Activated effector memory CD4-positive, alpha-beta T cell treated with Interleukin-2 at 50 U/mL for 16 hours (primary cell): ENCODE measurements around the gene SLC2A13.
"Not testable (repeated sequence)": the region's sequence is repeated elsewhere in the genome, so short reads cannot be mapped to it uniquely, and the experiment has no call there.

ENCODE experiments used
- DNase-seq: peaks from one replicate; pipeline ENCODE4 v3.0.0-alpha.2; 2020

Gene SLC2A13

DNA sequence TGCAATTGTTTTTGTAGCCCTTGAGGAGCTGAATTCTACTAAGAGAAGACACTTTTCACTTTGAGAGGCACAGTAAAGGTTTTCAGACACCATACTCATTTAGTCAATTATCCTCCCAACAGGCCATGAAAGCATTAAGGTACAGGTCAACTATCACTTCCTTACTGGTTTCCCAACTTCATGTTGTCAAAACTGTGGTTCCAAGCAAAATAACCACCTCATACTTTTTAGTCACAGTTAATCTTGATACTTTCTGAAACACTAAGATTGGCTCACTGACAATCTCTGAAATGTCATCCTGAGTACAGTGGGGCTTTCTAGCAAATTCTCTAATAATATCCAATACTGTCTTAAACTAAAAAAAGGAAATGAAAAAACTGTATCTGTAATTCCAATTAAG is 71.7 kb downstream of the SLC2A13 start:
- no peak for DNase-seq

DNA sequence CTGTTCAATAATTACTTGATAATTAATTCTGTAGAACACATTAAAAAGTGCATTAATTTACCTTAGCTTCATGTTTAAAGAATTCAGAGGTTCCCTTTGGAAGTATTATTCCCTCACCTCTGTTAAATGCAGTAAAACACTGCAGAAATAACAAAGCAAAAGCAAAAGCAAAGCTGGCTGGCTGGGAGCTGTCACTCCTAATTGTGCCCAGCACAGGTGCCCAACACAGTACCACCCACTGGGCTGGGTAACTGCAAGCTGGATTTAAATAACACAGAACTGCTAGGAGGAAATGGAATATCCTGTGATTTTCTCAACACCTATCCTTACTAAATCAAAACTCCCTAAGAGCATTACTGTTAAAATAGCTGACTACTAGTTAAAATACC is 72.6 kb downstream of the SLC2A13 start:
- no peak for DNase-seq

DNA sequence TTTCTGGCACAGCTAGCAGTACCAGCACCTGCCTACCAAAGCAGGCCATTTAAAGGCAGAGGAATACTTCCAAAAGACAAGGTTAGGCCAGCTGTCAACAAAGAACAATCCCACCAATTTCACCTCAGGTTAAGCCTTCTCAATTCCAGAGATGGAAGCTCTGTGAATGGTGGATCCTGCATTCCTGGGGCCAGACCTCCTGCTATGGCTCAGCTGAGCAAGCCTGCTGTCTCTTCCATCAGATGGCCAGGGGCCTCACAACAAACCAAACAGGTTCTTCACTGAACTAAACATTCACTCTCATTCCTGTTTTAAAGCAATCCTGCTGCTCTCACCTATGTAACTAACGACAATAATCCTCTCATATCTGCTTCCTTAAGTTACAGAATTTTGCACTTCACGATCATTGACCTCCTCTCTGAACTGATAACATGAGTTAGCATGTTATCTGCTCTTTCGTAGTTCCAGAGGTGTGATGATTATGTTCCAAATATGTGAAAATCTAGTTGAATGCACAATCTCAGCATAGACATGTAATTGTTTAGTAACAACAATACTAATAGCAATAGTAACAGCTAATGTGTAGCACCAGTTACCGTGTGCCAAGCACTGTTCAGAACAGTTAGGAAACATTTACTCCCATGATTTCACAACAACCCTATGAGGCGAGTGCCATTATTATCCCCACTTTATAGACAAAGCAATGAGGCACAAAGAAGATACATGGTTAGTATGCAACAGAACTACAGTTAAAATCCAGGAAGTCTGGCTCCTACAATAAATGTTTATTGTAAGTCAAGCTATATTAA is 73.2 kb downstream of the SLC2A13 start:
- DNase-seq: no peak

DNA sequence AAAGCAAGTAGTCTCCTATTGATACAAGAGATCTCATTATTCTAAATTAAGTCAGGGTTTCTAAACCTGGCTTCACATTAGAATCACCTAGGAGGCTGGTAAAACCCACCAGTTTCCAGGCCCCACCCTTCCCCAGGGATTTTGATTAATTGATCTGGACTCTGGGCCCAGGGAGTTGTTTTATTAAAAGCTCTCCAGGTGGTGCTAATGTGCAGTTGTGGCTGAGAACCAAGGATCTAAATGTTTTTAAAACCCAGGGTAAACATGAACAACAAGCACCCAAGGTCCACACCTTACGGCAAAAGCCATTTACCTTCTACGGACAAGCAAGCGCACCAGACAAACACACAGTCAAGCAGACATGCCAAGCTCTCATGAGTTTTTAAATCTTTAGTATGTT is 73.9 kb downstream of the SLC2A13 start:
- no peak for DNase-seq

DNA sequence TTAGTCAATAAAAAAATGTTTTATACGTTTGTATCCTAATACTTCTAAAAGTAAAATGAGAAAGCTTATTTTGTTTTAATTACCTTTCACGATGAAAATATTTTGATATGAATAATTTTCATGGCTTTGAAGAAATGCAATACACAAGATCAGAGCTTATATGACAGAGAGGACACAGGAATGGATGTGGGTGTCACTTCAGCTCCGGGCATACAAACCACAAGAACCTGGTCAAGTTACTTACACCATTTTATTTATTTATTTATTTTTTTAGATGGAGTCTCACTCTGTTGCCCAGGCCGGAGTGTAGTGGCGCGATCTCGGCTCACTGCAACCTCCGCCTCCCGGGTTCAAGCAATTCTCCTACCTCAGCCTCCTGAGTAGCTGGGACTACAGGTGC is 74.9 kb downstream of the SLC2A13 start:
- not testable (repeated sequence) for DNase-seq

DNA sequence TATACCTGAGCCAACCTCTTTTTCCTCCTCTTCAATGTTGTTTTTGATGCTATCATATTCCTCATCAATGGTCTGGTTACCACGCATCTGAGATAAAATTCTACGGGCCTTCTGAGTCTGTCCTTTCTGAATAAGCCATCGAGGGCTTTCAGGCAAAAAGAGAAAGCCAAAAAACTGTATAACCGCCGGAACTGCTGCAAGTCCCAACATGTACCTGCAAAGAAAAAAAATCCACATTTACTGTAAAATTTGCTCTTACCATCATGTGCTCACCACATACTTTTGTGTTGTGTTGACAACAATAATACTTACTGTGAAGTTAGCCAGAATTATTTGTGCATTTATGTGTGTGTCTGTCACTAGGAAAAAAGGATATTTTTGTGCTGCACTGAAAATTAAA is 77.6 kb downstream of the SLC2A13 start:
- no peak for DNase-seq

DNA sequence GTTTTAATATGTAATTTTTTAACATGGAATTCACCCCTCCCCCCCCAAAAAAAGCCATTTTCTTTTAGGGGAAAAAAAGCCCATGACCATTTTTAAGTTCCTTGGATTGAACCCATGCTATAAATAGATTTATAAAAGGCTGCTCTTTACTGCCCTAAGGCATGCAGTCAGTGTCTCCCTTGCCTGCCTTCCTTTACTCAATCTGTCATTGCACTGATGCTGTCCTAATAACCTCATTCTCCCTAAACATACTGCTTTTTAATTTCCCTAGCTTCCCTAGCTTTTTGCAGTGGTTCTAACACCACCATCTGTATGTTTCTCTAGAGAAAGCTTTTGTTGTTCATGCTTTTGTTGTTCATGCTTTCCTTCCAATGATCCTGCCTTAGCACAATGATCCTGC is 83.0 kb downstream of the SLC2A13 start:
- no peak for DNase-seq

DNA sequence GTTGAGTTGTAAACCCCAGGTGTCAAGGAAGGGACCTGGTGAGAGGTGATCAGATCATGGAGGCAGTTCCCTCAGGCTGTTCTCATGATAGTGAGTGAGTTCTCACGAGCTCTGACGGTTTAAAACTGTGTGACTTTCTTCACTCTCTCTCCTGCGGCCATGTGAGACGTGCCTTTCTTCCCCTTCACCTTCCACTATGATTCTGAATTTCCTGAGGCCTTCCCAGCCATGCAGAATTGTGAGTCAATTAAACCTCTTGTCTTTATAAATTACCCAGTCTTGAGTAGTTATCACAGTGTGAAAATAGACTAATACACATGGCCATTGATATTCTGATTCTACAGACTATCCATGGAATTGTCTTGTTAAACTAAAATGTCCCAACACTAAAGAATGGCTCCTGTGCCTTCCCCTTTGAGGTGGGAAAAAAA is 85.6 kb downstream of the SLC2A13 start:
- DNase-seq: no peak

DNA sequence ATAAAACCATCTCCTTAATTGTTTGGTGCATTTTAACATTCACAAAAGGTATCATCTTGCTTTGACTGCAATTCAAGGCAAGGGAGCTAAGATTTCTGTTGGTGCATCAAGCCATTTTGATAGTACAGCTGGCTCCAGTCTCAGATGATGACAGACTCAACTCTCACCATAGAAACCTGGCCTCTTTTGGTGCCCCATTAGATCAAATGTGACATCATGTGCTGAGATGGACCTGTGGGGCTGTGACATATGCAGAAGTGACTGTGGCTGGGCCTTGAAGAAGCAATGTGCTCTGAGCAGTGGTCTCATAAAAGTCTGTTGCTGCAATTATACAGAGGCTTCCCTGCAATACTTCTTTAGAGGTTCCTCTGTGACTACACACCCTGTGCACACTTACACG is 88.4 kb downstream of the SLC2A13 start:
- no peak for DNase-seq

DNA sequence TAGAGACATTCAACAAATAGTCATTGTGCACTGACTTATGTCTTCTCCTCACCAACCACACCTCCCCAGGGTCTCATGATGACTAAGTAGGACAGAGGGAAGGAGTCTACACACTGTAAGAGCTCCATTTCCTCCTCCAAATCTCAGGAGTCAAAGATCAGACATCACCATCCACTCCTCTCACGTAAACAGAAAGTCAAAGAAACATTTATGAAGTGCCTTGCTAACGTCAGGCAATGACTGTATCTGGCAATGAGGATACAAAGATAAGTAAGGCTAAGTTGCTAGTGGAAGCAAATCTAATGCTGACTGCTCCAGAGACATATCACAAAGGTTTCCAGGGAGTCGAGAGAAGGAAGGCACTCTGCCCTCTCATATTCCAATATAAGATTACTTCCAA is 88.9 kb downstream of the SLC2A13 start:
- DNase-seq: no peak

DNA sequence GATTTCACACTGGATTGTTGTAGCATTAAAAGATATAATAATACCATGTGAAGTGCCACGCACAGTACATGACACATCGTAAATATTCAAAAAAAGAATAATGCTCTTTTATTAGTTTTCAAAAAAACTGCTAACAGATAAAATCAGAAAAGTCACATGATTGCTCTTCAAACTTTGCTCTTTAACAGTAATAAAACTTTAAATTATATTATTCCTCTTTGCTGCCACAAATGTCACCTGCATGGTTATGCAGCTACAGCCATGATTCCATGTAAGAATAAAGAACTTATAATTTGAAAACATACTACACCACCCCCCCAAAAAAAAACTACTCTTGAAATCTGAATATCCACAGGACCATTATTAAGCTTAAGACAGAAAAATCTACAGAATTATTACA is 90.0 kb downstream of the SLC2A13 start:
- no peak for DNase-seq

DNA sequence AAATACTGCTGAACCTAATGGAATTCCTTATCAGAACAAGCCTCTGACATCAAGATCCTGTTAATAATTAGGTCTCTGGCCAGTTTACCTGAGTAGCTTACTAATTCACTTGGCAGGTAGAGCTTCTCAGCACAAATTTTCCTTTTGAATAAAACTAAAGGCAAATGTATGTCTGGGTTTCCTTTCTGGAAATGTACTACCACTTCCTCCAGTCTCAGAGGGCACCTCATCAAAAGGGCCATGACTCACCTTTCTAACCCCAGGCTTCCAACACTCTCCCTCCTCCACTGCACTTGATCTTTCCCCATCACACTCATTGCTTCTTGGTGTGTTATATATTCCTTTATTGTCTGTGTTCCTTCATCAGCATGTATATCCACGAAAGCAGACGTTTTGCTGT is 90.5 kb downstream of the SLC2A13 start:
- no peak for DNase-seq

DNA sequence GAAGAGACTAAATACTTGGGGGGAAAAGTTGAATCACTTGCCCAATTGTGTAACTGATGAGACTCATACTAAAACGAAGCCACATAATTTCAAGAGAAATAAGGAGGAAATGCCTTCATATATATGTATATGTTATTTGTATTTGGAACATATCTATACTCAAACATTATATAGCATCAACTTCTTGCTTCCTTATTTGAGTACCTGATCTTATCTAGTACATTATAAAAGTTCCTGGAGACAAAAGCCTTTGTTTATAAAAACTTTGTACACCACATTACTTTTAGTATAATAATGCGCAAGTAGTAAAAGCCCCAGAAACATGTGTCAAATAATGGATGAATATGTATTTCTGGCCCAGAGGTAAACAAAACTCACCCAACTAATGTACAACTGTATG is 92.0 kb downstream of the SLC2A13 start:
- no peak for DNase-seq

DNA sequence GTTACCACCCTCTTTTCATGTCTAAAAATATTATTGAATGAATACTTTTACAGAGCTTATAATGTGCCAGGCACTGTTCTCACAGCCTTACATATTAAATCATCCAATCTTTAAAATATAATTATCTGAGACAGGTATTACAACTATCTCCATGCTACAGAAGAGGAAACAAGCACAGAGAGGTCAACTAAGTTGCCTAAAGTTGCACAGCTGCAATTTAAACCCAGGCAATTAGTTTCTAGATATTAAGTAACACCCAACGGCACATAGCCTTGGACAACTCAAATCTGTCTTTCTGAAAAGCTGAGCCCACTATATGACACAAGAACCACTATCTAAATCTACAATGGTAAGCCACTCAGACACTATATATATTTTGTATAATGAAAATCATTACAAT is 92.6 kb downstream of the SLC2A13 start:
- DNase-seq: no peak

DNA sequence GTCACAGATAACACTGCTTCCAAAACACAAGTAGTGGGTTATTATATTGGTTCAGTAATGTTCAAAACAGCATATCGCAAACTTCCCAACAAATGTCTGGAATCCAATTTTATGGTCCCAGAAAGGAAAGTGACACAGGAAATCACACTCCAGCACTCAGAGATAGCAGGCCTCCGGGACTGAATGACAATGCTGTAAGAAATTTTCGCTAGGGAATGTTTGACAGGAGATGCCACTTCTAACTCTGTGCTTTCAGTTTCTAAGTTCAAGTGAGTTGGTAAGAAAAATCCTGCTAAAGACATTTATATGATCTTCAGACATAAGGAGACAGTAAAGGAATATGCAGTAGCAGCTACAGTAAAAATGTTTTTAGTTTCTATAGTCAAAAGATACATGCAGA is 93.2 kb downstream of the SLC2A13 start:
- DNase-seq: no peak

DNA sequence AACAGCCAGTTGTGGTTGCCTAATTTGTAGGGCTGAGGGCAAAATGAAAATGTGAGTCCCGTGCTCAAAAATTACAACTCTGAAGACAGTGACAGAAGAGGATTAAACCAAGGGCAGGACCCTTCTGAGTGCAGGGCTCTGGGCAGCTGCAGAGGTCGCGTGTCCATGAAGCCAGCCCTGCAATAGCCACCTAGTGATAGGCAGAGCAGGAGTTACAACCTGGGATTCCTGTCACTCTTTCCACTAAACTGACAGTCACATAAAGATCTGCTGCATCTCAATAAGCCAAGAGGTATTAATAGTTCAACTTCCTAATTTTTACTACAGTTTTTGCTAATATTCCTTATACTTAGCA is 94.1 kb downstream of the SLC2A13 start:
- no peak for DNase-seq

DNA sequence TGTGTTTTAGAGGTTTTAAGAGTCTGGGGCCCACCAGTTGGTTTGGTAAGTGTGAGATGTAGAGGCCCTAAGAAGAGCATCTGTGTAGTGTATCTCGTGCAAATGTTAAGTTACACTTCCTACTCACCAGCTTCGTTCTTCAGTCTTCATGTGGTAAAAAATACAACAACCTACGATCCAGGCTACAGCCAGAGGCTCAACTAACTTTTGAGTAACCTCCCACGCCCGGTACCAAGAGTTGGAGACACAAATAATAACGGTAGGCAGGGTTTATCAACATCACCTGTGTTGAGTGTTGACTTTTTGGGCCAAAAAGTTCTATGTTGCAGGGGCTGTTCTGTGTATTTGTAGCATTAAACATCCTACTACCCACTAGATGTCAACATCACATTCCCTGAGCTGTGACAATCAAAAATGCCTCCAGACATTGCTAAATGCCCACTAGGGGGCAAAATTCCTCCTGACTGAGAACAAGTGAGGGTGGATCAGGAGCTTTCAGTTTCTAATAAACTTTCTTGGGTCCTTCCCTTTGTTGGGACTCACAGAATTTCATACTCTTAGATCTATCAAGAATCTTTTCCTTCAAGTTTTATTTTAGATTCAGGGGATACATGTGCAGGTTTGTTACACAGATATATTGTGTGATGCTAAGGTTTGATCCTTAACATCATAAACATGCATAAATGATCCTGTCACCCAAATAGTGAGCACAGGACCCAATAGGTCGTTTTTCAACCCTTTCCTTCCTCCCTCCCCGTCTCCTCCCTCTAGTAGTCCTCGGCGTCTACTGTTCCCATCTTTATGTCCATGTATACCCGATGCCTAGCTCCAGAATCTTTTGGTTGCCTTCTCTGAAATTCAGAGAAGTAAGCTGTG is 94.7 kb downstream of the SLC2A13 start:
- DNase-seq: no peak

DNA sequence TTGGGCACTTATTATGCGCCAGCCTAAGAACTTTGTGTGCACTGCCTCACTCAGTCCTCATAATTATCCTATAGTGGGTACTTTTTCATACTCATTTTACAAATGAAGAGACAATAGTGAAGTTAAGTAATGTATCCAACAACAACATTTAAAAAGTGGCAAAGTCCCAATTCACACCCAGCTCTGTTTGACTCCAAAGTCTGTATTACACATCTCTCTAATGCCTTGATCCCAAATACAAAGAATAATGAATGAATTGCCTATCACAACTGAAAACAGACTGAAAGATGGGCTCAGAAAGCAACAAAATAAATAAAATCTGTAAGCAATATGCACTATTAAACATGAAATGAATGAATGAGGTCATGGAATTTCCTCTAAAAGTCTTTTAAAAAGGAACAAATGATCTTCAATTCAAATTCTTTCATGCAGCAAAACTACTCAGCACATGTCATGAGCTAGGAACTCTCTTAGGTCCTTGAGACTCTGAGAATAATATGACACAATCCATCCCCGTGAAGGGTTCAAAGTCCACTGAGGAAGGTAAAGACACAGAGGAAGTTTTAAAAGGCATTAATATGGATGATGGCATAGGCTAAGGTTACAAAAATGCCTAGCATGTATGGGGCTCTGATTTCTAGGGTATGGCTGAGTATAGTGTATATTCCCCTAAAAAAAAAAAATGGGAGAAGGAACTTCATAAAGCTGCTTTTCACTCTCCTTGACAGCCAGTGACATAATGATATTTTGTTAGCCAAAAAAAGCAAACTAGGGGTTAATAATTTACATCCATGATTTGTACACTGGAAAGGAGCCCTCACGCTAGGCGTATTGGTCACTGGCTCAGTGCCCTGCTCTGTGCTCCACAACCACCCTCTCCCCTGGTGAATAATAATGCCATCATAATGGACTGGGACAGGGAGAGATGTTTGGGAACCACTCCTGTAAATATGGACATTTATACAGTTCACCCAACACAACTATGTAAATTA is 103.4 kb downstream of the SLC2A13 start:
- DNase-seq: no peak

DNA sequence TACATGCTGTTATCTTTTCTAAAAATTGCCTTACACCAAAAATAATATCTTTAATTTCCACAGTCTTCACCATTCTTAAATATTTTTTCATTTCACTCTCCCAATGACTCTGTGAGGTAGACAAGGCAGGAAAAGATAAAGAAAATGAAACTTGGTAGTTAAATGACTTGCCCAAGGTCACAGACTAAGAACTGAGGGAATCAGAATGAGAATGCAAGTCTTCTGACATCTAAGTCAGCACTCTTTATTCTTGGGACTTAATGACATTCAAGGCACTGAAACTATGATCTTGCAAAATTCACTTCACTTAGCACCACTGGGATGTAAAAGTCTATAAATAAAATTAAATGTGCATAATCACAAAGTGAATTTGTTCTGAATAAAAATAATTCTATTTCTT is 104.5 kb downstream of the SLC2A13 start:
- DNase-seq: no peak

DNA sequence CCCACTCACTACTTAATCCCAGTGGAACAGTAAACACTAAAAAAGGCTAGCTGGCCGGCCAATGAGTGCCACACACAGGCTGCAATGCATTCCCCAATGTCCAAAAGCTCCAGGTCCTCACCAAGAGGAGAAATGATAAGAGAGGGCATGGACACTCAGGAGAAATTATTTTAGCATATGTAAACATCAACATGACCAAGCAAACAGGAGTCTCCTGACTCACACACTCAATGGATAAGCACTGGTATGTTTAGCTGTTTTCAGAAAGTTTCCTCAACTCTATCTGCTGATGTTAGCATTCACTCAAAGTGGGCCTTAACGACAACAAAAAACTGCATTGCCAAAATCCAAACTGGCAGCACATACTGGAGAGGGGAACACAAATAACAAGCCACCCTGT is 105.0 kb downstream of the SLC2A13 start:
- DNase-seq: no peak

DNA sequence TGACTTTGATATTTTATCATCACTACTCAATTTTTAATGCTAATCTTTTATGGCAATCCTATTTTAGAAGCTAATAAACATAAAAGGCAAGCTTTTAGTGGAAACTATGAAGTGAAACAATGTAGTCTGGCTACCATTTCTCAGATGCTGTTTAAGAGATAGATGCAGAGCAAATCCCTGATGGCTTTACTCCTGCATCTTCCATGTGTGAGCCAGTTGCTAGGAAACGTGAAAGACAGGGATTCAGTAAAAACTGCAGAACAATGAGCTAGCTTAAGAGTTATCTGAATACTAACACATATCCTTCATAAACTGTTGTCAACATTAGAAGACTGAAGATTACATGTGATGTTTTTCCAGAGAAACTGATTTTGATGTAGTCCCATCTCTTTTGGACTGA is 112.6 kb downstream of the SLC2A13 start:
- no peak for DNase-seq

DNA sequence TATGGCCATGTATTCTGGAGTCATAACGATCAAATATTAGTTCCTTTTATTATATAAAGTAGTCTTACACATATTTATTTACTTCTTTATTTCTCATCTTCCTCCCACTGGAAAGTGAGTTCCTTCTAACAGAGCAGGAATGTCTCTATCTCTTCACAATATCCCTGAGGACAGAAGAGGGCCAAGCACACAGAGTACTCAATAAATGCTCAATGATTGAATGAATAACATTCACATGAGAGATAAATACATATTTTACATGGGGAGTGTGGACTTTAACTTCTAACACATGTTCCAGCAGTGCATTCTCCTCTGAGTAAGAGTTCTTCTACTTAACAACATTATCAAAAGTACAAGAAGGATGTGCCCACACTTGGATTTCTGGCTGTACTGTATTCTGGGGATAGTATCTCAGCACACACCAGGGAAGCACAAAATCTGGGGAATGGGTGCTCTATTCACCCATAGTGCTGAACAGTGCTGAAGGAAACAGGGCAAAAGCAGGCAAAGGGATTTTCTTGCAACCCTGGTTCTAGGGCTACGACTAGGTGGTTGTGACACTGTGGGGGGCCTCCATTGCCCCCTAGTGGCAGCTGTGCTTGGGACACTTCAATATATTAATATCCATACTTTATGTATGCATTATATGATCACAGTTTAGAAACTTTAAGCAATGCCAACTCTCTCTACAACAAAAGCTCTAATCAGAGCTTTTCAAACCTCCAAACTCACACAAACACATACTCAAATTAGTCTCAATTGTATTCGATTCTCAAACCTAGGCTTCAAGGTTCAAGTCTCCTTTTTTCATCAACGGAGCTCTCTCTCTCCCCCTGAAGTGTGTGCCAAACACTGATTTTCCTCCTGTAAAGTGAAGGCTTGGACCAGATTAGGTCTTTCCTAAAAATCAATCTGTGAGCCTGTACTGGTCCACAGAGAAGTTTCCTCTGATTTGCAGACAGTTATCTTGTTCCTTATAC is 115.5 kb downstream of the SLC2A13 start:
- peak; percentile 21 for DNase-seq
